PC-9 (cell line): ENCODE results near the gene CTPS2.

ENCODE experiments used
- CTCF ChIP-seq: fragments of 200-600 bp; sonication (generic); conservative IDR thresholded peaks from 2 replicates; pipeline ENCODE4 v1.6.1; 2017; ENCODE audit warnings: mixed run types, antibody characterized with exemption, mild to moderate bottlenecking, moderate library complexity
- EZH2 ChIP-seq: fragments of 200-600 bp; sonication (generic); IDR thresholded peaks from 2 replicates; pipeline ENCODE4 v1.8.0; 2017; ENCODE audit warnings: antibody characterized with exemption, low read depth

GRCh38 chrX:16678689-16679088 lies 33.8 kb downstream of the CTPS2 start:
- TF ChIP-seq CTCF (no peak), EZH2 (no peak)
